Lower lobe of right lung (tissue), 2 donors: Measurements from ENCODE around the gene CASTOR1. TPM values are rescaled to one million over a fixed set of nuclear protein-coding genes. Genes with fewer than 3 reads are reported as not detected.

Source experiments
- ATAC-seq, 2 donors: fragments of 200-7000 bp; cut with Tn5 transposase; one replicate each; pipeline ENCODE4 v1.9.1; 2020 to 2022; ENCODE audit warnings: mild to moderate bottlenecking in 2 of 2, moderate library complexity in 2 of 2
- DNase-seq: peaks from one replicate; pipeline ENCODE4 v3.0.0-alpha.2; 2020
- H3K27ac ChIP-seq: fragments of 200-600 bp; one replicate; pipeline ENCODE4 v1.8.0; 2022
- H3K27me3 ChIP-seq: fragments of 200-600 bp; one replicate; pipeline ENCODE4 v1.8.0; 2022; ENCODE audit warnings: low read depth
- H3K36me3 ChIP-seq: fragments of 200-600 bp; one replicate; pipeline ENCODE4 v1.8.0; 2022; ENCODE audit warnings: mild to moderate bottlenecking
- H3K4me1 ChIP-seq: fragments of 200-600 bp; one replicate; pipeline ENCODE4 v1.8.0; 2022
- H3K4me3 ChIP-seq: fragments of 200-600 bp; one replicate; pipeline ENCODE4 v1.8.0; 2022; ENCODE audit warnings: mild to moderate bottlenecking
- H3K9me3 ChIP-seq: fragments of 200-600 bp; one replicate; pipeline ENCODE4 v1.8.0; 2022
- CTCF ChIP-seq: fragments of 200-600 bp; IDR thresholded peaks from one replicate; pipeline ENCODE4 v1.8.0; 2022; ENCODE audit warnings: antibody characterized with exemption, mild to moderate bottlenecking
- intact Hi-C: fragments of 100-400 bp; cut with DNase I; formaldehyde crosslinking; loops from one replicate; pipeline ENCODE4 v1.11.0; 2022
- total RNA-seq: library from RNA; stranded (reverse); fragmentation: NEBNext Ultra II Directional; extraction: Animal tissue kit (Norgen Biotek cat#: 25700); gene quantifications from one replicate; pipeline ENCODE4 v1.2.1, GENCODE V29; 2021
- donor health status: DM: no; HTN: yes; CAD: no; lungs with severe emphysema.

Gene CASTOR1
- total RNA-seq, 1 donor from 2014 or later: 16.2 TPM

- H3K27ac ChIP-seq: peak overlapping the region; percentile 95
- H3K27me3 ChIP-seq: no peaks in the 10 kb centered on the region
- no peak overlapping the region for H3K4me3 ChIP-seq
- H3K4me1 ChIP-seq: peaks cover 50% of the 10 kb centered on the region
- no peak for TF ChIP-seq CTCF
- DNase-seq: no peak
- no peak for ATAC-seq
- H3K36me3 ChIP-seq: peaks cover 52% of the 10 kb centered on the region
- intact Hi-C loops: no loop called here
- no peaks in the 10 kb centered on the region for H3K9me3 ChIP-seq
Measured at GRCh38 chr22:30292069-30292970, 3.0 kb upstream of the CASTOR1 start.

GRCh38 chr22:30291058-30291892 lies 2.0 kb upstream of the CASTOR1 start:
- peak; percentile 87 for DNase-seq
- H3K9me3 ChIP-seq: no peaks in the 10 kb centered on the region
- ATAC-seq: peak; percentile 47 to 58
- H3K4me1 ChIP-seq: peaks cover 47% of the 10 kb centered on the region
- H3K4me3 ChIP-seq: no peak overlapping the region
- no peak for TF ChIP-seq CTCF
- peak overlapping the region; percentile 95 for H3K27ac ChIP-seq
- peaks cover 50% of the 10 kb centered on the region for H3K36me3 ChIP-seq
- intact Hi-C loops: no loop called here
- no peaks in the 10 kb centered on the region for H3K27me3 ChIP-seq

GRCh38 chr22:30290342-30291057 lies 1.2 kb upstream of the CASTOR1 start:
- no peak for TF ChIP-seq CTCF
- DNase-seq (no peak), ATAC-seq (peak; percentile 4 to 11)
- Histone ChIP-seq H3K27ac (peak overlapping the region; percentile 95), H3K4me1 (peaks cover 47% of the 10 kb centered on the region), H3K36me3 (peaks cover 53% of the 10 kb centered on the region), H3K9me3 (no peaks in the 10 kb centered on the region), H3K27me3 (no peaks in the 10 kb centered on the region), H3K4me3 (peak overlapping the region; percentile 96)
- intact Hi-C loops: no loop called here

DNA sequence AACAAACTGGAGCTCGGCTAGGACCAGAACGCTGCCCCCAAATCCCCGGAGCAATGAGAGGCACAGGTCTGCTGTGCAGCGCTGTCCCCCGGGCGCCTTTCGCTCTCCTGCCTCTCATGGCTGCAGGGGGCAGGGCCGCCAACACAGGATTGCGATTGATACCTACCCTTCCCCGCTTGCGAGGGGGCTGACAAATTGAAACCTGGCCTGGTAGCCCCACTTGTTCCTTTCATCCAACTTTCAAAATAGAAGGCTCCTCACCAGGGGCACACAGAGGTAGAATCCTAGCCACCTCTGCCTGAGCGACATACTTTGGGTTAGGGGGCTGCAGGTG lies 642 bp upstream of the CASTOR1 start:
- H3K4me3 ChIP-seq: peak overlapping the region; percentile 96
- TF ChIP-seq CTCF: no peak
- intact Hi-C loops: loop anchor here (10.0 kb wide), 1 partner anchor 95 kb away; the partner anchor contains the start of gene RNF215

More for the DNA sequence above, 642 bp upstream of the CASTOR1 start:
- H3K4me1 ChIP-seq: peaks cover 47% of the 10 kb centered on the region
- no peaks in the 10 kb centered on the region for H3K27me3 ChIP-seq
- peaks cover 53% of the 10 kb centered on the region for H3K36me3 ChIP-seq
- H3K27ac ChIP-seq: peak overlapping the region; percentile 95
- DNase-seq: no peak
- peak; percentile 0 to 2 for ATAC-seq
- no peaks in the 10 kb centered on the region for H3K9me3 ChIP-seq
